ENCODE data around the gene PPM1H.
"Not testable (repeated sequence)": the region's sequence is repeated elsewhere in the genome, so short reads cannot be mapped to it uniquely, and the experiment has no call there.

The PPM1H gene

GRCh38 chr12:62966990-62967506, 32.1 kb upstream of the PPM1H start:
- Histone ChIP-seq H3K36me3 (ENCODE audit: insufficient read depth, low read length) (no peaks in the 10 kb centered on the region), H3K9me3 (ENCODE audit: insufficient read depth, low read depth, low read length) (no peaks in the 10 kb centered on the region), H3K4me3 (ENCODE audit: low read length, poor library complexity, severe bottlenecking) (no peak overlapping the region), H3K9ac (ENCODE audit: low read depth, low read length, poor library complexity, severe bottlenecking) (no peak overlapping the region), H3K27me3 (ENCODE audit: insufficient read depth, low read length, poor library complexity, severe bottlenecking) (no peaks in the 10 kb centered on the region), H3K9me2 (replicated peaks; ENCODE audit: low read depth, low read length) (no peaks in the 10 kb centered on the region), H3K4me1 (ENCODE audit: insufficient read depth, low read length, poor library complexity, severe bottlenecking) (no peaks in the 10 kb centered on the region), H3K79me2 (ENCODE audit: insufficient read depth, low read length) (no peaks in the 10 kb centered on the region), H3K4me2 (ENCODE audit: low read depth, low read length, poor library complexity, severe bottlenecking) (no peak overlapping the region), H3F3A (ENCODE audit: low read depth) (no peaks in the 10 kb centered on the region), H2AFZ (ENCODE audit: low read length) (0 out of 2 replicates have a peak overlapping the region, but pooled peaks have one; percentile 45), H4K20me1 (ENCODE audit: insufficient read depth, low read length, poor library complexity, severe bottlenecking) (no peaks in the 10 kb centered on the region)
- TF ChIP-seq EZH2phosphoT487 (IDR thresholded peaks at IDR 0.05; ENCODE audit: borderline replicate concordance) (no peak), CTCF (conservative IDR thresholded peaks at IDR 0.05; ENCODE audit: low read length) (no peak)

- not testable (repeated sequence) for H3K9ac ChIP-seq (ENCODE audit: low read depth, low read length, poor library complexity, severe bottlenecking)
These were observed 31.6 kb upstream of the PPM1H start for GRCh38 chr12:62966446-62966989.

GRCh38 chr12:62965700-62966099, 30.8 kb upstream of the PPM1H start:
- not testable (repeated sequence) for H3K79me2 ChIP-seq (ENCODE audit: insufficient read depth, low read length); H4K20me1 ChIP-seq (ENCODE audit: insufficient read depth, low read length, poor library complexity, severe bottlenecking); H3K4me3 ChIP-seq (ENCODE audit: low read length, poor library complexity, severe bottlenecking); H3K9me2 ChIP-seq (replicated peaks; ENCODE audit: low read depth, low read length); H3K9ac ChIP-seq (ENCODE audit: low read depth, low read length, poor library complexity, severe bottlenecking); H3K4me2 ChIP-seq (ENCODE audit: low read depth, low read length, poor library complexity, severe bottlenecking); H2AFZ ChIP-seq (ENCODE audit: low read length); H3K27me3 ChIP-seq (ENCODE audit: insufficient read depth, low read length, poor library complexity, severe bottlenecking); H3K9me3 ChIP-seq (ENCODE audit: insufficient read depth, low read depth, low read length); H3F3A ChIP-seq (ENCODE audit: low read depth); H3K4me1 ChIP-seq (ENCODE audit: insufficient read depth, low read length, poor library complexity, severe bottlenecking); H3K36me3 ChIP-seq (ENCODE audit: insufficient read depth, low read length)

More at GRCh38 chr12:62966446-62966989, 31.6 kb upstream of the PPM1H start:
- H3K36me3 ChIP-seq (ENCODE audit: insufficient read depth, low read length); H3K9me2 ChIP-seq (replicated peaks; ENCODE audit: low read depth, low read length); H3K79me2 ChIP-seq (ENCODE audit: insufficient read depth, low read length); H4K20me1 ChIP-seq (ENCODE audit: insufficient read depth, low read length, poor library complexity, severe bottlenecking); H2AFZ ChIP-seq (ENCODE audit: low read length); H3K4me1 ChIP-seq (ENCODE audit: insufficient read depth, low read length, poor library complexity, severe bottlenecking); H3K27me3 ChIP-seq (ENCODE audit: insufficient read depth, low read length, poor library complexity, severe bottlenecking); H3F3A ChIP-seq (ENCODE audit: low read depth); H3K4me2 ChIP-seq (ENCODE audit: low read depth, low read length, poor library complexity, severe bottlenecking); H3K9me3 ChIP-seq (ENCODE audit: insufficient read depth, low read depth, low read length); H3K4me3 ChIP-seq (ENCODE audit: low read length, poor library complexity, severe bottlenecking): not testable (repeated sequence)

GRCh38 chr12:62965242-62965641, 30.3 kb upstream of the PPM1H start:
- not testable (repeated sequence) for H2AFZ ChIP-seq (ENCODE audit: low read length); H4K20me1 ChIP-seq (ENCODE audit: insufficient read depth, low read length, poor library complexity, severe bottlenecking); H3K9me3 ChIP-seq (ENCODE audit: insufficient read depth, low read depth, low read length); H3K9me2 ChIP-seq (replicated peaks; ENCODE audit: low read depth, low read length); H3K27me3 ChIP-seq (ENCODE audit: insufficient read depth, low read length, poor library complexity, severe bottlenecking); H3K36me3 ChIP-seq (ENCODE audit: insufficient read depth, low read length); H3K4me1 ChIP-seq (ENCODE audit: insufficient read depth, low read length, poor library complexity, severe bottlenecking); H3K4me3 ChIP-seq (ENCODE audit: low read length, poor library complexity, severe bottlenecking); H3K79me2 ChIP-seq (ENCODE audit: insufficient read depth, low read length); H3K9ac ChIP-seq (ENCODE audit: low read depth, low read length, poor library complexity, severe bottlenecking); H3F3A ChIP-seq (ENCODE audit: low read depth); H3K4me2 ChIP-seq (ENCODE audit: low read depth, low read length, poor library complexity, severe bottlenecking)

All from Loucy (cell line).